Stimulated activated CD8-positive, alpha-beta memory T cell treated with anti-CD3 and anti-CD28 coated beads, Interleukin-2, amount 100 ng/mL, for 48 hours (primary cell): ENCODE data around the gene GAA.
"Not testable (repeated sequence)": the region's sequence is repeated elsewhere in the genome, so short reads cannot be mapped to it uniquely, and the experiment has no call there.

Source experiments
- DNase-seq, 2 donors: peaks; one replicate each; pipeline ENCODE4 v3.0.0-alpha.2; 2020; ENCODE audit warnings: low read depth in 2 of 2

GAA gene

GRCh38 chr17:80083136-80083661, 18.2 kb upstream of the GAA start:
- no peak for DNase-seq

- DNase-seq = no peak
Observed at GRCh38 chr17:80084773-80085172, 16.6 kb upstream of the GAA start.

DNA sequence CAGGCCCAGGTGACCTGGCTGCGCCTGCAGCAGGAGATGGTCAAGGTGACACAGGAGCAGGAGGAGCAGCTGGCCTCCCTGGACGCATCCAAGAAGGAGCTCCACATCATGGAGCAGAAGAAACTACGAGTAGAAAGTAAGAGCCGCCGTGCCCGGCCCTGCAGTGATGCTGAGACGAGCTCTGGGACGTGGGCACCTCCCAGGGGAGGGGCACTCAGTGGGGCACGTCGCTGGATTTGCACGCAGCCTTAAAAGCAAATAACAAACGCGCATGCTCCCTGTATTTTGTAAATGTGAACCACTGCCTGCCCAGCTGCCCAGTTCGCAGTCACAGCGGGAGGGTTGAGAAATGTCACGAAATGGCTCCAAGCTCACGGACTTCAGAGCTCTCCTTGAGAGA, 15.3 kb upstream of the GAA start:
- no peak for DNase-seq

- no peak for DNase-seq
Observed at GRCh38 chr17:80086616-80087015, 14.8 kb upstream of the GAA start.

GRCh38 chr17:80087346-80088265, 13.8 kb upstream of the GAA start:
- no peak for DNase-seq

- no peak for DNase-seq
Observed at GRCh38 chr17:80089762-80090161, 11.6 kb upstream of the GAA start.

DNA sequence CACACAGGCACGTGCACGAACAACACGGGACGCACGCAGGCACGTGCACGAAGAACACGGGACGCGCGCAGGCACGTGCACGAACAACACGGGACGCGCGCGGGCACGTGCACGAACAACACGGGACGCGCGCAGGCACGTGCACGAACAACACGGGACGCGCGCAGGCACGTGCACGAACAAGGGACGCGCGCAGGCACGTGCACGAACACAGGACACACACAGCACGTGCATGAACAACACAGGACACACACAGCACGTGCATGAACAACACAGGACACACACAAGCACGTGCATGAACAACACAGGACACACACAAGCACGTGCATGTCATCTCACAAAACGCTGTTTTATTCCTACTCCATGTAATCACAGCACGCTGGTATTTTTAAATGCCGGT, 11.2 kb upstream of the GAA start:
- DNase-seq = not testable (repeated sequence)

- no peak for DNase-seq
Observed at GRCh38 chr17:80091376-80091775, 10.0 kb upstream of the GAA start.

- no peak for DNase-seq
Observed at GRCh38 chr17:80092959-80093358, 8.4 kb upstream of the GAA start.

DNA sequence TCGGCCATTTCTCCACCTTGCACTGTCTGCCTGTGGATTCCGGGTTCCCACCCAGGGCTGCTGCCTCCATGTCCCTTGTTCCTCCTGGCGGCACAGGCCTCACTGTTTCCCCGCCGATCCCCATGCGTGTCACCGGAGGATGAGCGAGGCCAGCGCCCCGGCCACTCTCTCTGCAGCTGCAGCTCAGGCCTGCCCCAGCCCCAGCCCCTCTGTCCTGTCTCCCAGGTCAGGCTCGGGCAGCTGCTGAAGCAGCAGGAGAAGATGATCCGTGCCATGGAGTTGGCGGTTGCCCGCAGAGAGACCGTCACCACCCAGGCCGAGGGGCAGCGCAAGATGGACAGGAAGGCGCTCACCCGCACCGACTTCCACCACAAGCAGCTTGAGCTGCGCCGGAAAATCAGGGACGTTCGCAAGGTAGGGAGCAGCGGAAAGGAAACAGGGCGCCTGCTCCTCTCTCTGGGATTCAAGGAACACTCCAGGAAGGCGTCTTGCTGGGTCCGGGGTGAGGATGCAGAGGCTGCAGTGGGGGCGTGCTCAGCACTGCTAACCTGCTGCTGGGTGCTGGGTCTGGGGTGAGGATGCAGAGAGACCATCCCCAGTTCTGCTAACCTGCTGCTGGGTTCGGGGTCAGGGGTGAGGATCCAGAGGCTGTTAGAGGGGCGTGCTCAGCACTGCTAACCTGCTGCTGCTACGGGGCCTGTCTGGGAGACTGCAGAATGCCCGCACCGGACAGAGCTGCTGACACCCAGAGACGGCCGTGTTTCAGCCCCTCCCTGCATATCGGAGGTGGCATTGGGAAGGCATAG, 6.1 kb upstream of the GAA start:
- DNase-seq = no peak

- no peak for DNase-seq
Observed at GRCh38 chr17:80095844-80096475, 5.4 kb upstream of the GAA start.

DNA sequence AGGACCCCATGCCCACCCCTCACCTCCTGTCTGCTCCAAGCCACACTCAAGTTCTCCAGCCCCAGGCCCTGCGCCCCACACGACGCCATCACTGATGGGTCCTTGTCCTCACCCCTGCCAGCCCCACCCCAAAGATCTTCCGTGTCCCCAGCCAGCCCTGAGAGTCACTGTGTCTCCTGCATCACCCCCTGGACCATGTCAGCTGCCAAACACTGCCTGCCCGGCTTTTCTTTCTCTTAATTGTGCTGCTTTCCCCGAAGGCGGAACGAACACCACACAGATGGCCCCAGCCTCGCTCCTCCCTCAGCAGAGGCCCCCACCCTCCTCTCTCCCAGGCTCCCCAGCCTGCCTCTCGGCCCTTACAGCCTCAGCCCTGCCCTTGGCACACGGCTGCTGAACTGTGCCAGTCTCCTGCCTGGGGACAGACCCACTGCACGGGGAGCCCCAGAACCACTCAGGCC, 4.8 kb upstream of the GAA start:
- DNase-seq = no peak

GRCh38 chr17:80097127-80097621, 4.2 kb upstream of the GAA start:
- DNase-seq = no peak

- no peak for DNase-seq
Observed at GRCh38 chr17:80097844-80098691, 3.3 kb upstream of the GAA start.

- DNase-seq = no peak
Observed at GRCh38 chr17:80099291-80100034, 1.9 kb upstream of the GAA start.

GRCh38 chr17:80100035-80100323, 1.4 kb upstream of the GAA start:
- no peak for DNase-seq

GRCh38 chr17:80101946-80102663, 724 bp downstream of the GAA start:
- no peak for DNase-seq

GRCh38 chr17:80102664-80103448, 1.5 kb downstream of the GAA start:
- no peak for DNase-seq
